Ovary (tissue), 3 donors: ENCODE data around the gene WDR19.

Experiments used
- POLR2A ChIP-seq: fragments of 450-650 bp; IDR thresholded peaks from one replicate; pipeline ENCODE4 v1.6.1; 2017; ENCODE audit warnings: antibody characterized with exemption, mild to moderate bottlenecking, moderate library complexity
- TF ChIP-seq, protein P1 (sequence below), 3 donors: fragments of 450-650 bp in 2 of 3; fragments of 200-600 bp in 1 of 3; IDR thresholded peaks; one replicate each; pipeline versions ENCODE4 v1.5.1 to v1.8.0; 2016 to 2022; ENCODE audit warnings: antibody characterized with exemption in 3 of 3, mild to moderate bottlenecking in 1 of 3
- donor health status: DM: no; HTN: no; CAD: no.

DNA sequence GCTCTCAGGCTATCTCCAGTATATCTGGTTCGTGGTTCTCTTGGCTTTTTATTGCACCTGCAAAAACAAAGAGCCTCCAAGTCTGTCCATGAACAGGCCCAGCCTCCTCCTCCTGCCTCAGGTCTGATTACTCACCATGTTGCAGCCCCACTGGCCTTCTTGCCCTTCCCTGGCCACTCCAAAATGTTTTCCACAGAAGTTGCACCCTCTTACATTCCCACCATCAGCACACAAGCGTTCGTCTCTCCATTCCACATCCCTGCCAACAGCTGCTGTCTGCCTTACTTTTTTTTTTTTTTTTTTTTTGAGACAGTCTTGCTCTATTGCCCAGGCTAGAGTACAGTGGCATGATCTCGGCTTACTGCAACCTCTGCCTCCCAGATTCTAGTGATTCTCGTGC lies 97.1 kb downstream of the WDR19 start:
- no peak for TF ChIP-seq POLR2A
- TF ChIP-seq, protein P1, sequence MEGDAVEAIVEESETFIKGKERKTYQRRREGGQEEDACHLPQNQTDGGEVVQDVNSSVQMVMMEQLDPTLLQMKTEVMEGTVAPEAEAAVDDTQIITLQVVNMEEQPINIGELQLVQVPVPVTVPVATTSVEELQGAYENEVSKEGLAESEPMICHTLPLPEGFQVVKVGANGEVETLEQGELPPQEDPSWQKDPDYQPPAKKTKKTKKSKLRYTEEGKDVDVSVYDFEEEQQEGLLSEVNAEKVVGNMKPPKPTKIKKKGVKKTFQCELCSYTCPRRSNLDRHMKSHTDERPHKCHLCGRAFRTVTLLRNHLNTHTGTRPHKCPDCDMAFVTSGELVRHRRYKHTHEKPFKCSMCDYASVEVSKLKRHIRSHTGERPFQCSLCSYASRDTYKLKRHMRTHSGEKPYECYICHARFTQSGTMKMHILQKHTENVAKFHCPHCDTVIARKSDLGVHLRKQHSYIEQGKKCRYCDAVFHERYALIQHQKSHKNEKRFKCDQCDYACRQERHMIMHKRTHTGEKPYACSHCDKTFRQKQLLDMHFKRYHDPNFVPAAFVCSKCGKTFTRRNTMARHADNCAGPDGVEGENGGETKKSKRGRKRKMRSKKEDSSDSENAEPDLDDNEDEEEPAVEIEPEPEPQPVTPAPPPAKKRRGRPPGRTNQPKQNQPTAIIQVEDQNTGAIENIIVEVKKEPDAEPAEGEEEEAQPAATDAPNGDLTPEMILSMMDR (IDR thresholded peaks at IDR 0.05) = no peak
